K562 (cell line): ENCODE data around the gene NKAIN1. TPM values are rescaled to one million over a fixed set of nuclear protein-coding genes. Genes with fewer than 3 reads are reported as not detected.

ENCODE experiments used
- ATAC-seq: fragments of 200-7000 bp; cut with Tn5 transposase; 3 replicates; pipeline ENCODE4 v1.9.1; 2020; ENCODE audit warnings: moderate library complexity
- BruUV-seq: library from RNA; stranded (reverse); fragments of 400-500 nt; replicated peaks from 2 replicates; lab custom pipeline; 2021; lab: Mats Ljungman, UMichigan
- CTCF ChIA-PET: fragments of 300-600 bp; formaldehyde crosslinking; extraction: SDS; loops from one replicate; lab custom pipeline; 2021; ENCODE audit warnings: low intra/inter-chr PET ratio; lab: Yijun Ruan, JAX
- POLR2A ChIA-PET: fragments of 300-600, 350-650 bp; sonication (Branson Sonifier 250); formaldehyde crosslinking; extraction: SDS; loops from one replicate; lab custom pipeline; 2021; ENCODE audit warnings: antibody characterized with exemption, inconsistent platforms; lab: Yijun Ruan, JAX
- DNase-seq, 4 experiments: peaks; one replicate each; pipeline versions ENCODE4 v3.0.0 to v3.0.0-alpha.2; 2011 to 2018; ENCODE audit warnings: low spot score in 3 of 4, mixed read lengths in 3 of 4; ENCODE audit errors: extremely low read depth in 1 of 4
- FAIRE-seq: peaks from 2 replicates; lab custom pipeline; 2011; peaks lifted over from hg19 to GRCh38; lab: Jason Lieb, UNC
- H2AFZ ChIP-seq: 2 replicates; pipeline ENCODE4 v1.6.0; 2011; ENCODE audit warnings: low read depth, low read length, control low read depth, inconsistent platforms
- H3K27ac ChIP-seq: fragments of 200-600 bp; 3 replicates; pipeline ENCODE4 v1.8.0; 2011; ENCODE audit warnings: low read depth, mild to moderate bottlenecking, control low read depth, inconsistent platforms, low read length, moderate library complexity, mixed read lengths; ENCODE audit errors: extremely low read depth
- H3K27me3 ChIP-seq, 2 experiments: fragments of 300-600 bp in 1 of 2; 2 replicates in 1 of 2; 3 replicates in 1 of 2; pipeline versions ENCODE4 v1.6.0 to v1.8.0; 2011; ENCODE audit warnings: inconsistent platforms in 2 of 2, low read length in 2 of 2, mild to moderate bottlenecking in 1 of 2, mixed read lengths in 1 of 2, moderate library complexity in 1 of 2; ENCODE audit not compliant: control insufficient read depth in 2 of 2, insufficient read depth in 2 of 2
- H3K36me3 ChIP-seq: fragments of 300-600 bp; 3 replicates; pipeline ENCODE4 v1.8.0; 2011; ENCODE audit warnings: mild to moderate bottlenecking, low read length, inconsistent platforms; ENCODE audit not compliant: control insufficient read depth, insufficient read depth
- H3K4me1 ChIP-seq, 2 experiments: fragments of 200-600 bp in 1 of 2; replicated peaks in 1 of 2; 2 replicates in 1 of 2; 3 replicates in 1 of 2; pipeline versions ENCODE4 v1.5.1 to v1.8.0; 2011; ENCODE audit warnings: inconsistent platforms in 2 of 2, low read length in 2 of 2, mild to moderate bottlenecking in 1 of 2, mixed read lengths in 1 of 2, moderate library complexity in 1 of 2; ENCODE audit not compliant: control insufficient read depth in 2 of 2, insufficient read depth in 2 of 2
- H3K4me2 ChIP-seq: 2 replicates; pipeline ENCODE4 v1.6.1; 2011; ENCODE audit warnings: low read length, control low read depth, inconsistent platforms, mixed read lengths; ENCODE audit not compliant: insufficient read depth
- H3K4me3 ChIP-seq: fragments of 200-600 bp; sonication (generic), shearing (Covaris generic); 2 replicates; pipeline ENCODE4 v1.5.1; 2016; ENCODE audit warnings: control low read depth, inconsistent platforms
- H3K79me2 ChIP-seq: fragments of 200-600 bp; 3 replicates; pipeline ENCODE4 v1.8.0; 2011; ENCODE audit warnings: low read length, inconsistent platforms; ENCODE audit not compliant: control insufficient read depth, insufficient read depth
- H3K9ac ChIP-seq, 2 experiments: 2 replicates each; pipeline versions ENCODE4 v1.6.0 to v1.6.1; 2011; ENCODE audit warnings: low read depth in 2 of 2, low read length in 2 of 2, control low read depth in 1 of 2, inconsistent platforms in 1 of 2, mild to moderate bottlenecking in 1 of 2, mixed read lengths in 1 of 2; ENCODE audit not compliant: insufficient read depth in 1 of 2
- H3K9me1 ChIP-seq: one replicate; pipeline ENCODE4 v1.6.0; 2011; ENCODE audit warnings: inconsistent platforms, mild to moderate bottlenecking, low read length, moderate library complexity; ENCODE audit not compliant: control insufficient read depth, insufficient read depth
- H3K9me3 ChIP-seq: replicated peaks from 2 replicates; pipeline ENCODE4 v1.5.1; 2011; ENCODE audit warnings: low read depth, low read length, inconsistent platforms; ENCODE audit not compliant: control insufficient read depth, insufficient read depth
- H4K20me1 ChIP-seq: replicated peaks from 2 replicates; pipeline ENCODE4 v1.6.1; 2011; ENCODE audit warnings: low read length, inconsistent platforms, mixed read lengths; ENCODE audit not compliant: control insufficient read depth, insufficient read depth
- ASH1L ChIP-seq: fragments of 450-650 bp; IDR thresholded peaks from 2 replicates; pipeline ENCODE4 v1.6.1; 2018; ENCODE audit warnings: borderline replicate concordance, mild to moderate bottlenecking, low read depth; ENCODE audit not compliant: partially characterized antibody
- ATF7 ChIP-seq: fragments of 450-650 bp; IDR thresholded peaks from 2 replicates; pipeline ENCODE4 v1.7.1; 2014; ENCODE audit warnings: mild to moderate bottlenecking, moderate library complexity
- CBX1 ChIP-seq: sonication (generic); IDR thresholded peaks from 2 replicates; pipeline ENCODE4 v1.6.1; 2016; ENCODE audit warnings: antibody characterized with exemption, low read depth, mild to moderate bottlenecking
- CHD1 ChIP-seq: fragments of 200-600 bp; sonication (generic); IDR thresholded peaks from one replicate; pipeline ENCODE4 v1.6.1; 2012; ENCODE audit warnings: mild to moderate bottlenecking, moderate library complexity, low read length, inconsistent platforms
- CHD4 ChIP-seq: fragments of 200-600 bp; sonication (generic); IDR thresholded peaks from 3 replicates; pipeline ENCODE4 v1.6.1; 2012; ENCODE audit warnings: low read depth, mild to moderate bottlenecking, mixed read lengths, low read length, inconsistent platforms; ENCODE audit not compliant: insufficient read depth, insufficient replicate concordance, poor library complexity, severe bottlenecking
- DEAF1 ChIP-seq: fragments of 450-650 bp; formaldehyde crosslinking; IDR thresholded peaks from 2 replicates; pipeline ENCODE4 v1.4.0; 2020; ENCODE audit warnings: mild to moderate bottlenecking, moderate library complexity
- ELF1 ChIP-seq: fragments of 200-800 bp; sonication (Bioruptor generic); IDR thresholded peaks from 2 replicates; pipeline ENCODE4 v1.6.1; 2016; ENCODE audit warnings: missing genetic modification characterization, missing compliant biosample characterization
- HMG20A ChIP-seq: fragments of 450-650 bp; formaldehyde crosslinking; conservative IDR thresholded peaks from 2 replicates; pipeline ENCODE4 v1.4.0; 2020; ENCODE audit warnings: mild to moderate bottlenecking, mixed read lengths
- IFI16 ChIP-seq: fragments of 250-450 bp; sonication (Bioruptor Pico); IDR thresholded peaks from 2 replicates; pipeline ENCODE4 v2.1.2; 2022; ENCODE audit warnings: mild to moderate bottlenecking, inconsistent platforms
- KLF10 ChIP-seq: fragments of 250-450 bp; sonication (Bioruptor Pico); IDR thresholded peaks from 2 replicates; pipeline ENCODE4 v1.6.1; 2021; ENCODE audit warnings: matching md5 sums
- LCOR ChIP-seq: sonication (generic); formaldehyde crosslinking; IDR thresholded peaks from 2 replicates; pipeline ENCODE4 v1.8.0; 2022; ENCODE audit warnings: mild to moderate bottlenecking, missing genetic modification reagents
- NR2C2 ChIP-seq, 2 experiments: fragments of 200-800 bp in 1 of 2; sonication (Bioruptor generic) in 1 of 2; sonication (generic) in 1 of 2; formaldehyde crosslinking in 1 of 2; IDR thresholded peaks; 2 replicates each; pipeline versions ENCODE4 v1.6.1 to v1.8.0; 2016 to 2022; ENCODE audit warnings: mild to moderate bottlenecking in 1 of 2, missing compliant biosample characterization in 1 of 2, missing genetic modification characterization in 1 of 2, missing genetic modification reagents in 1 of 2
- POU5F1 ChIP-seq: fragments of 150-350 bp; IDR thresholded peaks from 2 replicates; pipeline ENCODE4 v1.6.1; 2014; ENCODE audit warnings: borderline replicate concordance, low read length, low read depth, mild to moderate bottlenecking; ENCODE audit not compliant: partially characterized antibody
- PTBP1 ChIP-seq: fragments of 200-400 bp; formaldehyde crosslinking; IDR thresholded peaks from 2 replicates; pipeline ENCODE4 v1.6.1; 2017; ENCODE audit warnings: low read depth, low read length
- SMARCC2 ChIP-seq: fragments of 450-650 bp; IDR thresholded peaks from 2 replicates; pipeline ENCODE4 v1.6.1; 2017; ENCODE audit warnings: antibody characterized with exemption, moderate library complexity, mild to moderate bottlenecking, low read depth
- TCFL5 ChIP-seq: fragments of 250-450 bp; sonication (Bioruptor Pico); conservative IDR thresholded peaks from 2 replicates; pipeline ENCODE4 v1.6.1; 2021; ENCODE audit warnings: mild to moderate bottlenecking, moderate library complexity, matching md5 sums
- ZHX1 ChIP-seq: fragments of 150-350 bp; conservative IDR thresholded peaks from 2 replicates; pipeline ENCODE4 v1.6.1; 2014; ENCODE audit warnings: low read length
- WGBS: fragments of 100-300 bp; shearing (Covaris generic); methylation state at CpG from one replicate; pipeline ENCODE4 v1.1.6; 2016; ENCODE audit warnings: low coverage, mixed read lengths; ENCODE audit not compliant: insufficient coverage; ENCODE audit errors: missing lambda C conversion rate; 5-methylcytosine and 5-hydroxymethylcytosine counted together
- in situ Hi-C: fragments of 300-500 bp; cut with MboI; formaldehyde crosslinking; loops from 4 replicates; pipeline ENCODE4 v1.15.0; 2018; ENCODE audit warnings: inconsistent platforms, mixed read lengths
- intact Hi-C: fragments of 100-400 bp; cut with micrococcal nuclease; formaldehyde crosslinking; loops from 2 replicates; pipeline ENCODE4 v1.14.2; 2022
- polyA plus RNA-seq, 8 experiments: library from polyadenylated mRNA; depleted of rRNA in 4 of 8; stranded (reverse) in 5 of 8; unstranded in 3 of 8; fragments of >200 nt; fragmentation: Nextera tagmentation in 2 of 8; fragmentation: Illumina TruSeq in 1 of 8; extraction: Ambion mirVana in 2 of 8; extraction: Trizol in 1 of 8; gene quantifications; 2 replicates each; pipeline versions ENCODE4 v1.2.1 to v1.2.3, GENCODE V29; 2011 to 2014; ENCODE audit warnings: inconsistent platforms in 1 of 8, missing spikeins in 1 of 8
- total RNA-seq, 7 experiments: library from RNA; depleted of rRNA in 6 of 7; stranded (reverse); fragments of >200 nt in 6 of 7; fragmentation: Illumina TruSeq in 2 of 7; extraction: Trizol in 2 of 7; gene quantifications; 2 replicates each; pipeline versions ENCODE4 v1.2.1 to v1.2.3, GENCODE V29; 2011 to 2021; ENCODE audit warnings: low replicate concordance in 1 of 7

The NKAIN1 gene
- total and polyA plus RNA-seq, 9 of the 15 experiments (the other 6 are each of a cell fraction or from before 2014, with no cell fraction given) = 0.03 to 0.22 (median 0.04) TPM; not detected in 3

GRCh38 chr1:31159869-31160611, 79.6 kb downstream of the NKAIN1 start:
- Histone ChIP-seq H3K27me3 (no peaks in the 10 kb centered on the region), H3K9me3 (no peaks in the 10 kb centered on the region), H3K9me1 (no peaks in the 10 kb centered on the region), H4K20me1 (no peaks in the 10 kb centered on the region), H3K27ac (peak overlapping the region; percentile 47), H3K4me1 (peaks cover 32 to 45% of the 10 kb centered on the region in 2 experiments), H3K4me3 (no peak overlapping the region), H3K4me2 (peak overlapping the region; percentile 51; the same call in 1 of the 2 replicates), H3K79me2 (peaks cover 4% of the 10 kb centered on the region; the same call in 1 of the 3 replicates), H3K36me3 (no peaks in the 10 kb centered on the region), H2AFZ (peak overlapping the region; percentile 82), H3K9ac (peak overlapping the region; percentile 14 to 66; a peak in 3 of 4 replicates)
- in situ Hi-C loops = no loop called here
- DNase-seq (peak; percentile 51 to 86 (median 60)), ATAC-seq (peak; percentile 26), FAIRE-seq (peak; percentile 81)
- intact Hi-C loops = loop anchor here (10.0 kb wide), 1 partner anchor 185 kb away; no protein-coding TSS in a partner anchor
- WGBS = 28% methylated on average over 9 of the region's 9 CpGs
- ChIA-PET CTCF (no interaction called here), POLR2A (interaction anchor here (0.6 to 3.6 kb wide), 3 partner anchors 10 to 1619 kb away, joined by 3 to 20 read pairs (median 3); no protein-coding TSS in a partner anchor)
- BruUV-seq = no TSS peak
- TF ChIP-seq LCOR (CRISPR knock-in tag) = 0 out of 2 replicates have a peak, but pooled peaks have one; percentile 23
- no peak for TF ChIP-seq PTBP1
- TF ChIP-seq ATF7 = no peak
- TF ChIP-seq SMARCC2 = peak; percentile 72; the same call in 1 of the 2 replicates
- TF ChIP-seq ELF1 (tag) = no peak
- TF ChIP-seq CBX1 = no peak
- no peak for TF ChIP-seq CHD4
- TF ChIP-seq POU5F1 = no peak
- TF ChIP-seq HMG20A (CRISPR knock-in tag) = no peak
- no peak for TF ChIP-seq KLF10 (CRISPR knock-in tag)
- TF ChIP-seq TCFL5 = peak; percentile 63; the same call in 1 of the 2 replicates
- no peak for TF ChIP-seq ZHX1
- no peak for TF ChIP-seq DEAF1
- TF ChIP-seq CHD1 = no peak
- TF ChIP-seq NR2C2 (CRISPR knock-in tag; IDR thresholded peaks at IDR 0.05) = no peak
- TF ChIP-seq NR2C2 (tag; IDR thresholded peaks at IDR 0.05) = peak; percentile 62
- TF ChIP-seq IFI16 (CRISPR knock-in tag) = peak; percentile 74; the same call in 1 of the 2 replicates
- no peak for TF ChIP-seq ASH1L
